H1 (cell line): ENCODE measurements around the gene SEC22C. TPM values are rescaled to one million over a fixed set of nuclear protein-coding genes. Genes with fewer than 3 reads are reported as not detected.

ENCODE experiments used
- CTCF ChIA-PET: fragments of 300-600 bp; sonication (Branson Sonifier 250); formaldehyde crosslinking; loops from one replicate; lab custom pipeline; 2021; ENCODE audit not compliant: partially characterized antibody; lab: Charles Lee
- POLR2A ChIA-PET: fragments of 300-600 bp; sonication (Branson Sonifier 250); formaldehyde crosslinking; loops from one replicate; lab custom pipeline; 2021; ENCODE audit warnings: inconsistent platforms; ENCODE audit not compliant: partially characterized antibody; lab: Charles Lee
- DNase-seq, 2 experiments: peaks; one replicate each; pipeline versions ENCODE4 v3.0.0 to v3.0.0-alpha.2; 2010 to 2022; ENCODE audit warnings: low spot score in 2 of 2, low read depth in 1 of 2, mixed read lengths in 1 of 2
- FAIRE-seq: peaks from 2 replicates; lab custom pipeline; 2011; peaks lifted over from hg19 to GRCh38; lab: Jason Lieb, UNC
- H2AFZ ChIP-seq: 2 replicates; pipeline ENCODE4 v1.8.1; 2012; ENCODE audit warnings: low read length, inconsistent platforms
- H2AK5ac ChIP-seq: 2 replicates; pipeline ENCODE4 v1.6.1; 2013; ENCODE audit warnings: low read depth, low read length
- H2BK120ac ChIP-seq: replicated peaks from 2 replicates; pipeline ENCODE3; 2013; ENCODE audit warnings: low read depth, low read length, inconsistent platforms
- H2BK12ac ChIP-seq: 2 replicates; pipeline ENCODE4 v1.6.1; 2013; ENCODE audit warnings: low read depth, low read length
- H2BK15ac ChIP-seq: 2 replicates; pipeline ENCODE4 v1.6.1; 2013; ENCODE audit warnings: low read length
- H2BK20ac ChIP-seq: 2 replicates; pipeline ENCODE4 v1.6.1; 2013; ENCODE audit warnings: low read length
- H2BK5ac ChIP-seq: 2 replicates; pipeline ENCODE4 v1.6.1; 2013; ENCODE audit warnings: low read depth, low read length
- H3K14ac ChIP-seq: 2 replicates; pipeline ENCODE4 v1.6.1; 2013; ENCODE audit warnings: inconsistent platforms; ENCODE audit not compliant: insufficient read length
- H3K18ac ChIP-seq: 2 replicates; pipeline ENCODE4 v1.6.1; 2013; ENCODE audit warnings: low read length; ENCODE audit errors: extremely low read depth
- H3K23ac ChIP-seq: 2 replicates; pipeline ENCODE4 v1.6.1; 2013; ENCODE audit warnings: inconsistent platforms; ENCODE audit not compliant: insufficient read length
- H3K23me2 ChIP-seq: 2 replicates; pipeline ENCODE4 v1.6.1; 2013; ENCODE audit warnings: low read depth, low read length
- H3K27ac ChIP-seq: 2 replicates; pipeline ENCODE4 v1.6.1; 2011; ENCODE audit warnings: low read depth, low read length, inconsistent platforms
- H3K27me3 ChIP-seq, 4 experiments: replicated peaks in 1 of 4; 1 replicate in 1 of 4; 2 replicates in 3 of 4; pipeline versions ENCODE4 v1.6.1 to v1.8.1; 2011 to 2013; ENCODE audit warnings: low read length in 3 of 4, mild to moderate bottlenecking in 3 of 4, inconsistent platforms in 2 of 4, mixed read lengths in 2 of 4, moderate library complexity in 1 of 4; ENCODE audit not compliant: control insufficient read depth in 3 of 4, insufficient read depth in 3 of 4; ENCODE audit errors: extremely low read depth in 1 of 4
- H3K36me3 ChIP-seq, 4 experiments: 2 replicates each; pipeline versions ENCODE4 v1.6.1 to v1.8.1; 2011 to 2013; ENCODE audit warnings: mild to moderate bottlenecking in 4 of 4, low read length in 3 of 4, moderate library complexity in 2 of 4, control low read depth in 1 of 4, inconsistent platforms in 1 of 4; ENCODE audit not compliant: insufficient read depth in 4 of 4, control insufficient read depth in 2 of 4
- H3K4ac ChIP-seq: replicated peaks from 2 replicates; pipeline ENCODE3; 2013; ENCODE audit warnings: low read length, low read depth, mixed read lengths, inconsistent platforms; ENCODE audit not compliant: insufficient read length
- H3K4me1 ChIP-seq, 4 experiments: replicated peaks in 1 of 4; 1 replicate in 1 of 4; 2 replicates in 3 of 4; pipeline versions ENCODE4 v1.6.1 to v1.8.1; 2011 to 2013; ENCODE audit warnings: low read length in 3 of 4, inconsistent platforms in 2 of 4, mixed read lengths in 1 of 4; ENCODE audit not compliant: insufficient read depth in 4 of 4, control insufficient read depth in 3 of 4
- H3K4me2 ChIP-seq, 2 experiments: 2 replicates each; pipeline versions ENCODE4 v1.6.1 to v1.8.1; 2011 to 2013; ENCODE audit warnings: low read depth in 2 of 2, low read length in 2 of 2, control low read depth in 1 of 2, inconsistent platforms in 1 of 2, mild to moderate bottlenecking in 1 of 2; ENCODE audit not compliant: insufficient read depth in 1 of 2
- H3K4me3 ChIP-seq, 4 experiments: fragments of 200-600, 300-600 bp in 1 of 4; sonication (generic), shearing (Covaris generic), sonication (Bioruptor Twin) in 1 of 4; 2 replicates each; pipeline versions ENCODE4 v1.5.1 to v1.8.1; 2011 to 2016; ENCODE audit warnings: low read length in 4 of 4, low read depth in 3 of 4, control low read depth in 2 of 4, inconsistent platforms in 2 of 4, mild to moderate bottlenecking in 2 of 4, mixed read lengths in 1 of 4, moderate library complexity in 1 of 4; ENCODE audit not compliant: insufficient read depth in 2 of 4; ENCODE audit errors: extremely low read depth in 1 of 4
- H3K56ac ChIP-seq: replicated peaks from 2 replicates; pipeline ENCODE3; 2013; ENCODE audit warnings: low read depth, mild to moderate bottlenecking, mixed read lengths, low read length, inconsistent platforms; ENCODE audit not compliant: insufficient read length
- H3K79me1 ChIP-seq: 2 replicates; pipeline ENCODE4 v1.6.1; 2013; ENCODE audit warnings: low read depth, low read length, control low read depth
- H3K79me2 ChIP-seq, 2 experiments: 2 replicates each; pipeline versions ENCODE4 v1.6.1 to v1.8.1; 2012 to 2013; ENCODE audit warnings: low read length in 2 of 2, mild to moderate bottlenecking in 2 of 2, inconsistent platforms in 1 of 2; ENCODE audit not compliant: insufficient read depth in 2 of 2, control insufficient read depth in 1 of 2
- H3K9ac ChIP-seq, 4 experiments: replicated peaks in 1 of 4; 1 replicate in 1 of 4; 2 replicates in 3 of 4; pipeline versions ENCODE4 v1.6.1 to v1.8.1; 2011 to 2013; ENCODE audit warnings: low read depth in 3 of 4, low read length in 3 of 4, control low read depth in 2 of 4, mild to moderate bottlenecking in 2 of 4, moderate library complexity in 2 of 4, inconsistent platforms in 1 of 4; ENCODE audit errors: extremely low read depth in 1 of 4
- H3K9me3 ChIP-seq, 2 experiments: 2 replicates each; pipeline versions ENCODE4 v1.6.1 to v1.8.1; 2012 to 2013; ENCODE audit warnings: mild to moderate bottlenecking in 2 of 2, moderate library complexity in 2 of 2, control low read depth in 1 of 2, inconsistent platforms in 1 of 2, low read depth in 1 of 2, low read length in 1 of 2, mixed read lengths in 1 of 2; ENCODE audit not compliant: insufficient read depth in 2 of 2
- H4K20me1 ChIP-seq, 2 experiments: replicated peaks in 1 of 2; 2 replicates each; pipeline versions ENCODE3 to v1.8.1; 2011 to 2013; ENCODE audit warnings: inconsistent platforms in 2 of 2, low read length in 2 of 2, mild to moderate bottlenecking in 1 of 2; ENCODE audit not compliant: insufficient read depth in 2 of 2, control insufficient read depth in 1 of 2
- H4K5ac ChIP-seq: 2 replicates; pipeline ENCODE4 v1.6.1; 2013; ENCODE audit warnings: low read length, low read depth, mixed read lengths, inconsistent platforms; ENCODE audit not compliant: insufficient read length
- H4K8ac ChIP-seq: 2 replicates; pipeline ENCODE4 v1.8.0; 2013; ENCODE audit warnings: mild to moderate bottlenecking, moderate library complexity, low read length, inconsistent platforms; ENCODE audit not compliant: insufficient read depth; ENCODE audit errors: extremely low read depth
- H4K91ac ChIP-seq: replicated peaks from 2 replicates; pipeline ENCODE3; 2013; ENCODE audit warnings: low read length, mixed read lengths, inconsistent platforms; ENCODE audit not compliant: insufficient read length
- WGBS, 2 experiments: shearing (Covaris generic) in 1 of 2; methylation state at CpG; one replicate each; pipeline versions ENCODE4 v1.1.6 to v1.1.7; 2013 to 2015; ENCODE audit warnings: low lambda C conversion rate in 2 of 2, mixed read lengths in 2 of 2, inconsistent platforms in 1 of 2, low coverage in 1 of 2, missing lambda C conversion rate in 1 of 2; ENCODE audit not compliant: insufficient replicate concordance in 2 of 2, insufficient coverage in 1 of 2, insufficient read length in 1 of 2; ENCODE audit errors: extremely low coverage in 1 of 2, missing lambda C conversion rate in 1 of 2; 5-methylcytosine and 5-hydroxymethylcytosine counted together
- polyA plus RNA-seq, 7 experiments: library from polyadenylated mRNA; depleted of rRNA in 3 of 7; stranded (reverse) in 5 of 7; unstranded in 2 of 7; fragments of >200 nt in 5 of 7; fragments of 200-250 nt in 2 of 7; gene quantifications; 1 replicate in 5 of 7; 2 replicates in 1 of 7; 4 replicates in 1 of 7; pipeline versions ENCODE4 v1.2.1 to v1.2.3, GENCODE V29; 2011 to 2013; ENCODE audit warnings: missing spikeins in 2 of 7, mixed read lengths in 2 of 7
- total RNA-seq: library from RNA; stranded (reverse); fragmentation: NEBNext Ultra II Directional; extraction: Animal tissue kit (Norgen Biotek cat#: 25700); gene quantifications from 2 replicates; pipeline ENCODE4 v1.2.1, GENCODE V29; 2021
- TF ChIP-seq, protein P1 (sequence below): IDR thresholded peaks from 2 replicates; pipeline ENCODE4 v1.6.1; 2011; ENCODE audit warnings: low read length, improper control_type of control experiment

The SEC22C gene
- total and polyA plus RNA-seq, 2 of the 8 experiments (the other 6 are each of a cell fraction or from before 2014, with no cell fraction given), result 23.4 to 38.3 TPM

- Histone ChIP-seq H3K27me3 (no peaks in the 10 kb centered on the region), H4K91ac (peak overlapping the region; percentile 58), H3K23ac (no peak overlapping the region), H3K23me2 (no peaks in the 10 kb centered on the region; the same call in 1 of the 2 replicates), H3K4me1 (peaks cover 6 to 16% (median 11%) of the 10 kb centered on the region in 4 experiments; a peak in 6 of 7 replicates), H3K36me3 (peaks cover 0 to 21% (median 0%) of the 10 kb centered on the region in 4 experiments; a peak in 2 of 8 replicates), H3K9ac (peak overlapping the region in 1 of 4 experiments; percentile 38; a peak in 2 of 7 replicates), H3K4me3 (peak overlapping the region in 1 of 4 experiments; percentile 73; a peak in 2 of 8 replicates), H2BK120ac (no peak overlapping the region), H2BK20ac (no peak overlapping the region), H3K79me1 (no peaks in the 10 kb centered on the region; the same call in none of the 2 replicates), H3K27ac (peak overlapping the region; percentile 54; the same call in 1 of the 2 replicates), H3K14ac (no peak overlapping the region), H3K18ac (peak overlapping the region; percentile 25; the same call in 1 of the 2 replicates), H2AK5ac (peak overlapping the region; percentile 24; the same call in 1 of the 2 replicates), H2BK12ac (peak overlapping the region; percentile 77), H3K9me3 (no peaks in the 10 kb centered on the region), H4K8ac (no peak overlapping the region), H3K4me2 (peak overlapping the region; percentile 60 to 67; a peak in 2 of 4 replicates), H3K79me2 (peaks cover 4 to 25% of the 10 kb centered on the region in 2 experiments; a peak in 2 of 4 replicates), H4K20me1 (no peaks in the 10 kb centered on the region), H2BK5ac (peak overlapping the region; percentile 71), H3K4ac (no peak overlapping the region), H2BK15ac (0 out of 2 replicates have a peak overlapping the region, but pooled peaks have one; percentile 65), H4K5ac (no peak overlapping the region), H3K56ac (no peak overlapping the region), H2AFZ (no peak overlapping the region)
- no peak for FAIRE-seq
- CTCF ChIA-PET, result interaction anchor here (0.6 to 1.1 kb wide), 6 partner anchors 11 to 162 kb away, joined by 3 to 5 read pairs (median 4); partner anchors contain the start of gene NKTR
- 88% methylated on average over 20 of the region's 20 CpGs; no CpG with 5 or more reads in 1 of the 2 experiments for WGBS, 2 experiments
- no peak for DNase-seq
- POLR2A ChIA-PET, result interaction anchor here (0.7 to 5.1 kb wide), 6 partner anchors 12 to 62 kb away, joined by 3 to 52 read pairs (median 6); partner anchors contain the start of gene NKTR
- TF ChIP-seq, protein P1, sequence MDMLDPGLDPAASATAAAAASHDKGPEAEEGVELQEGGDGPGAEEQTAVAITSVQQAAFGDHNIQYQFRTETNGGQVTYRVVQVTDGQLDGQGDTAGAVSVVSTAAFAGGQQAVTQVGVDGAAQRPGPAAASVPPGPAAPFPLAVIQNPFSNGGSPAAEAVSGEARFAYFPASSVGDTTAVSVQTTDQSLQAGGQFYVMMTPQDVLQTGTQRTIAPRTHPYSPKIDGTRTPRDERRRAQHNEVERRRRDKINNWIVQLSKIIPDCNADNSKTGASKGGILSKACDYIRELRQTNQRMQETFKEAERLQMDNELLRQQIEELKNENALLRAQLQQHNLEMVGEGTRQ, result no peak
Observed at GRCh38 chr3:42589382-42590109, 7.8 kb upstream of the SEC22C start.
